HL-60 (cell line): ENCODE results near the gene ZNF670.

Experiments
- DNase-seq, 2 experiments: peaks; one replicate each; pipeline ENCODE4 v3.0.0-alpha.2; 2010 to 2020; ENCODE audit warnings: low read depth in 1 of 2, low spot score in 1 of 2
- H3K27ac ChIP-seq: fragments of 250-450 bp; sonication (Bioruptor Pico); replicated peaks from 2 replicates; pipeline ENCODE4 v1.5.1; 2020; ENCODE audit warnings: mild to moderate bottlenecking, moderate library complexity
- H3K27me3 ChIP-seq: fragments of 250-450 bp; sonication (Bioruptor Pico); 2 replicates; pipeline ENCODE4 v1.5.1; 2021; ENCODE audit warnings: mild to moderate bottlenecking, moderate library complexity; ENCODE audit not compliant: insufficient read depth, poor library complexity, severe bottlenecking
- H3K4me3 ChIP-seq: replicated peaks from 2 replicates; pipeline ENCODE4 v1.5.1; 2011; ENCODE audit warnings: mild to moderate bottlenecking, control low read depth, low read length; ENCODE audit not compliant: insufficient read depth
- GABPA ChIP-seq: IDR thresholded peaks from 2 replicates; pipeline ENCODE4 v1.6.1; 2012; ENCODE audit warnings: low read depth
- POLR2AphosphoS5 ChIP-seq: IDR thresholded peaks from 2 replicates; pipeline ENCODE4 v1.6.1; 2012; ENCODE audit warnings: low read depth
- SPI1 ChIP-seq: IDR thresholded peaks from 2 replicates; pipeline ENCODE4 v1.6.1; 2012; ENCODE audit warnings: low read depth, mild to moderate bottlenecking, borderline replicate concordance
- TF ChIP-seq, protein P1 (sequence below): IDR thresholded peaks from one replicate; pipeline ENCODE4 v1.5.1; 2011; ENCODE audit warnings: low read length, control low read depth, inconsistent platforms; ENCODE audit not compliant: insufficient read depth
- TF ChIP-seq, protein P2 (sequence below): IDR thresholded peaks from 2 replicates; pipeline ENCODE4 v1.6.1; 2012; ENCODE audit warnings: low read depth; ENCODE audit not compliant: insufficient replicate concordance

The ZNF670 gene

GRCh38 chr1:247114351-247115140 is 35.9 kb upstream of the ZNF670 start:
- DNase-seq = no peak
- H3K4me3 ChIP-seq = no peak overlapping the region
- TF ChIP-seq POLR2AphosphoS5 (no peak), SPI1 (no peak), GABPA (no peak)
- TF ChIP-seq, protein P1, sequence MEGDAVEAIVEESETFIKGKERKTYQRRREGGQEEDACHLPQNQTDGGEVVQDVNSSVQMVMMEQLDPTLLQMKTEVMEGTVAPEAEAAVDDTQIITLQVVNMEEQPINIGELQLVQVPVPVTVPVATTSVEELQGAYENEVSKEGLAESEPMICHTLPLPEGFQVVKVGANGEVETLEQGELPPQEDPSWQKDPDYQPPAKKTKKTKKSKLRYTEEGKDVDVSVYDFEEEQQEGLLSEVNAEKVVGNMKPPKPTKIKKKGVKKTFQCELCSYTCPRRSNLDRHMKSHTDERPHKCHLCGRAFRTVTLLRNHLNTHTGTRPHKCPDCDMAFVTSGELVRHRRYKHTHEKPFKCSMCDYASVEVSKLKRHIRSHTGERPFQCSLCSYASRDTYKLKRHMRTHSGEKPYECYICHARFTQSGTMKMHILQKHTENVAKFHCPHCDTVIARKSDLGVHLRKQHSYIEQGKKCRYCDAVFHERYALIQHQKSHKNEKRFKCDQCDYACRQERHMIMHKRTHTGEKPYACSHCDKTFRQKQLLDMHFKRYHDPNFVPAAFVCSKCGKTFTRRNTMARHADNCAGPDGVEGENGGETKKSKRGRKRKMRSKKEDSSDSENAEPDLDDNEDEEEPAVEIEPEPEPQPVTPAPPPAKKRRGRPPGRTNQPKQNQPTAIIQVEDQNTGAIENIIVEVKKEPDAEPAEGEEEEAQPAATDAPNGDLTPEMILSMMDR = no peak
- TF ChIP-seq, protein P2, sequence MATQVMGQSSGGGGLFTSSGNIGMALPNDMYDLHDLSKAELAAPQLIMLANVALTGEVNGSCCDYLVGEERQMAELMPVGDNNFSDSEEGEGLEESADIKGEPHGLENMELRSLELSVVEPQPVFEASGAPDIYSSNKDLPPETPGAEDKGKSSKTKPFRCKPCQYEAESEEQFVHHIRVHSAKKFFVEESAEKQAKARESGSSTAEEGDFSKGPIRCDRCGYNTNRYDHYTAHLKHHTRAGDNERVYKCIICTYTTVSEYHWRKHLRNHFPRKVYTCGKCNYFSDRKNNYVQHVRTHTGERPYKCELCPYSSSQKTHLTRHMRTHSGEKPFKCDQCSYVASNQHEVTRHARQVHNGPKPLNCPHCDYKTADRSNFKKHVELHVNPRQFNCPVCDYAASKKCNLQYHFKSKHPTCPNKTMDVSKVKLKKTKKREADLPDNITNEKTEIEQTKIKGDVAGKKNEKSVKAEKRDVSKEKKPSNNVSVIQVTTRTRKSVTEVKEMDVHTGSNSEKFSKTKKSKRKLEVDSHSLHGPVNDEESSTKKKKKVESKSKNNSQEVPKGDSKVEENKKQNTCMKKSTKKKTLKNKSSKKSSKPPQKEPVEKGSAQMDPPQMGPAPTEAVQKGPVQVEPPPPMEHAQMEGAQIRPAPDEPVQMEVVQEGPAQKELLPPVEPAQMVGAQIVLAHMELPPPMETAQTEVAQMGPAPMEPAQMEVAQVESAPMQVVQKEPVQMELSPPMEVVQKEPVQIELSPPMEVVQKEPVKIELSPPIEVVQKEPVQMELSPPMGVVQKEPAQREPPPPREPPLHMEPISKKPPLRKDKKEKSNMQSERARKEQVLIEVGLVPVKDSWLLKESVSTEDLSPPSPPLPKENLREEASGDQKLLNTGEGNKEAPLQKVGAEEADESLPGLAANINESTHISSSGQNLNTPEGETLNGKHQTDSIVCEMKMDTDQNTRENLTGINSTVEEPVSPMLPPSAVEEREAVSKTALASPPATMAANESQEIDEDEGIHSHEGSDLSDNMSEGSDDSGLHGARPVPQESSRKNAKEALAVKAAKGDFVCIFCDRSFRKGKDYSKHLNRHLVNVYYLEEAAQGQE = no peak
- H3K27me3 ChIP-seq = peaks cover 13% of the 10 kb centered on the region
- H3K27ac ChIP-seq = no peak overlapping the region

DNA sequence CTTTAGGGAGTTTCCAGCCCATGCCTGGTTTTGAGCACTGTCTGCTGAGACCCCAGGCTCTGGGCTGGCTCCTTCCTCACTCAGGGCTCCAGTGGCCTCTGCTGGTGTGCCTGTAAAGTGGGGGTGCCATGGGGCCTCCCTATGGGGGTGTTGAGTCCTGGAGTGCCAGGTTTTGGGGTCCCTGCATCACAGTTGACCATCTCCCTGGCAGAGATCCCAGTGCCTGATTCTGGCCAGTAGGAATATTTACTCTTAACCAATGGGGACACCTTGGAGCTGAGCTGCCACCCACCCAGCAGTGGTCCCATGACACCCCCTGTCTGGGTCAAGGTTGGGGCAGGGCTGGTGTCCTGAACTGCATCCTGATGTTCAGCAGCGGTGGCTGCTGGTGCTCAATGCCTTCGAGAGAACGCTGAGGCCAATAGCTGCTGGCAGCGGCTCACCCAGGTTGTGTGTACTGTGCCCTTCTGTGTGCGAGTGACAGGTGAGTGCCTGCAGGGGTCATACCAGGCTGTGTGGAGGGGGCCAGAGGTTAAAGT is 35.2 kb upstream of the ZNF670 start:
- Histone ChIP-seq H3K27me3 (peaks cover 13% of the 10 kb centered on the region), H3K27ac (no peak overlapping the region), H3K4me3 (no peak overlapping the region)
- no peak for DNase-seq
- TF ChIP-seq, protein P1 = no peak
- no peak for TF ChIP-seq GABPA
- no peak for TF ChIP-seq SPI1
- TF ChIP-seq, protein P2 = no peak
- TF ChIP-seq POLR2AphosphoS5 = no peak

DNA sequence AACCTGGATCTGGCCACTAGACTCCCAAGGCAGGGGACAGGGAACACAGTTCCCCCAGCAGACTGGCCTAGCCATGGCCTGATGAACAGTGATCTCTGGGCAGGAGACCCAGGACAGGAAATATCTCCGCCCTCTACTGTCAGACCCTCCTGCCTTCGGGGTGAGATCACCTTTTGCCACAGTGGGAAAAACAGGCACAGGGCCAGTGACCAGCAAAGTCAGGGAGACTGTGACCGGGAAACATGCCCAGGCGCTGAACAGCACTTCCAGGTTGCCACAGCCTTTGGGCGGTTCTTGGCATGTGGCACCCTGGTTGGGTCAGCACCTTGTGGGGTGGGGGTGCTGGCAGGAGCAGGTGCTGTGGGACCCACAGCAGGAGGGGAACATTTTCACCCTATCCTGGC is 34.5 kb upstream of the ZNF670 start:
- H3K27me3 ChIP-seq = peaks cover 13% of the 10 kb centered on the region
- no peak overlapping the region for H3K27ac ChIP-seq
- no peak for DNase-seq
- TF ChIP-seq, protein P1 = no peak
- TF ChIP-seq SPI1 (no peak), GABPA (no peak), POLR2AphosphoS5 (no peak)
- TF ChIP-seq, protein P2 = no peak
- H3K4me3 ChIP-seq = no peak overlapping the region
